ENCODE measurements around the gene MICAL2. TPM values are rescaled to one million over a fixed set of nuclear protein-coding genes. Genes with fewer than 3 reads are reported as not detected.

Gene MICAL2
- total and polyA plus RNA-seq, 2 of the 8 experiments (the other 6 are each of a cell fraction or from before 2014, with no cell fraction given) = 1.3 to 4.1 TPM

DNA sequence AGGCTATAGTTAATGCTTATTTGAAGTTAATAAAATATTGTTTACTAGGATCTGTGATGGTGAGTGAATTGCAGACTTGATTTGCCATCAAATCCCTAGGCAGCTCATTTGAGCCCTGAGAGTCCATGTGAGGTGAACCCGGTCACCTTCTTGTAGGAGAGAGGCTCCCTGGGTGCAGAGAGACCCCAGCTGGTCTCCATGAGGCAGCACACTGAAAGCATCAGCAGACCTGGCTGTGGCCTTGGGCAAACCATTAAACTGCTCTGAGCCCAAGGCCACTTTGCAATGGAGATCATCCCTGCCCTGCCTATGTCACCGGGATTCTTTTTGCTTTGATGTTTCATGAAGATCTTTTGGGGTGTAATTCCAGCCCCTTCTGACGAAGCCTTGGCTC, 125.2 kb downstream of the MICAL2 start (continued):
- TF ChIP-seq, protein P1, sequence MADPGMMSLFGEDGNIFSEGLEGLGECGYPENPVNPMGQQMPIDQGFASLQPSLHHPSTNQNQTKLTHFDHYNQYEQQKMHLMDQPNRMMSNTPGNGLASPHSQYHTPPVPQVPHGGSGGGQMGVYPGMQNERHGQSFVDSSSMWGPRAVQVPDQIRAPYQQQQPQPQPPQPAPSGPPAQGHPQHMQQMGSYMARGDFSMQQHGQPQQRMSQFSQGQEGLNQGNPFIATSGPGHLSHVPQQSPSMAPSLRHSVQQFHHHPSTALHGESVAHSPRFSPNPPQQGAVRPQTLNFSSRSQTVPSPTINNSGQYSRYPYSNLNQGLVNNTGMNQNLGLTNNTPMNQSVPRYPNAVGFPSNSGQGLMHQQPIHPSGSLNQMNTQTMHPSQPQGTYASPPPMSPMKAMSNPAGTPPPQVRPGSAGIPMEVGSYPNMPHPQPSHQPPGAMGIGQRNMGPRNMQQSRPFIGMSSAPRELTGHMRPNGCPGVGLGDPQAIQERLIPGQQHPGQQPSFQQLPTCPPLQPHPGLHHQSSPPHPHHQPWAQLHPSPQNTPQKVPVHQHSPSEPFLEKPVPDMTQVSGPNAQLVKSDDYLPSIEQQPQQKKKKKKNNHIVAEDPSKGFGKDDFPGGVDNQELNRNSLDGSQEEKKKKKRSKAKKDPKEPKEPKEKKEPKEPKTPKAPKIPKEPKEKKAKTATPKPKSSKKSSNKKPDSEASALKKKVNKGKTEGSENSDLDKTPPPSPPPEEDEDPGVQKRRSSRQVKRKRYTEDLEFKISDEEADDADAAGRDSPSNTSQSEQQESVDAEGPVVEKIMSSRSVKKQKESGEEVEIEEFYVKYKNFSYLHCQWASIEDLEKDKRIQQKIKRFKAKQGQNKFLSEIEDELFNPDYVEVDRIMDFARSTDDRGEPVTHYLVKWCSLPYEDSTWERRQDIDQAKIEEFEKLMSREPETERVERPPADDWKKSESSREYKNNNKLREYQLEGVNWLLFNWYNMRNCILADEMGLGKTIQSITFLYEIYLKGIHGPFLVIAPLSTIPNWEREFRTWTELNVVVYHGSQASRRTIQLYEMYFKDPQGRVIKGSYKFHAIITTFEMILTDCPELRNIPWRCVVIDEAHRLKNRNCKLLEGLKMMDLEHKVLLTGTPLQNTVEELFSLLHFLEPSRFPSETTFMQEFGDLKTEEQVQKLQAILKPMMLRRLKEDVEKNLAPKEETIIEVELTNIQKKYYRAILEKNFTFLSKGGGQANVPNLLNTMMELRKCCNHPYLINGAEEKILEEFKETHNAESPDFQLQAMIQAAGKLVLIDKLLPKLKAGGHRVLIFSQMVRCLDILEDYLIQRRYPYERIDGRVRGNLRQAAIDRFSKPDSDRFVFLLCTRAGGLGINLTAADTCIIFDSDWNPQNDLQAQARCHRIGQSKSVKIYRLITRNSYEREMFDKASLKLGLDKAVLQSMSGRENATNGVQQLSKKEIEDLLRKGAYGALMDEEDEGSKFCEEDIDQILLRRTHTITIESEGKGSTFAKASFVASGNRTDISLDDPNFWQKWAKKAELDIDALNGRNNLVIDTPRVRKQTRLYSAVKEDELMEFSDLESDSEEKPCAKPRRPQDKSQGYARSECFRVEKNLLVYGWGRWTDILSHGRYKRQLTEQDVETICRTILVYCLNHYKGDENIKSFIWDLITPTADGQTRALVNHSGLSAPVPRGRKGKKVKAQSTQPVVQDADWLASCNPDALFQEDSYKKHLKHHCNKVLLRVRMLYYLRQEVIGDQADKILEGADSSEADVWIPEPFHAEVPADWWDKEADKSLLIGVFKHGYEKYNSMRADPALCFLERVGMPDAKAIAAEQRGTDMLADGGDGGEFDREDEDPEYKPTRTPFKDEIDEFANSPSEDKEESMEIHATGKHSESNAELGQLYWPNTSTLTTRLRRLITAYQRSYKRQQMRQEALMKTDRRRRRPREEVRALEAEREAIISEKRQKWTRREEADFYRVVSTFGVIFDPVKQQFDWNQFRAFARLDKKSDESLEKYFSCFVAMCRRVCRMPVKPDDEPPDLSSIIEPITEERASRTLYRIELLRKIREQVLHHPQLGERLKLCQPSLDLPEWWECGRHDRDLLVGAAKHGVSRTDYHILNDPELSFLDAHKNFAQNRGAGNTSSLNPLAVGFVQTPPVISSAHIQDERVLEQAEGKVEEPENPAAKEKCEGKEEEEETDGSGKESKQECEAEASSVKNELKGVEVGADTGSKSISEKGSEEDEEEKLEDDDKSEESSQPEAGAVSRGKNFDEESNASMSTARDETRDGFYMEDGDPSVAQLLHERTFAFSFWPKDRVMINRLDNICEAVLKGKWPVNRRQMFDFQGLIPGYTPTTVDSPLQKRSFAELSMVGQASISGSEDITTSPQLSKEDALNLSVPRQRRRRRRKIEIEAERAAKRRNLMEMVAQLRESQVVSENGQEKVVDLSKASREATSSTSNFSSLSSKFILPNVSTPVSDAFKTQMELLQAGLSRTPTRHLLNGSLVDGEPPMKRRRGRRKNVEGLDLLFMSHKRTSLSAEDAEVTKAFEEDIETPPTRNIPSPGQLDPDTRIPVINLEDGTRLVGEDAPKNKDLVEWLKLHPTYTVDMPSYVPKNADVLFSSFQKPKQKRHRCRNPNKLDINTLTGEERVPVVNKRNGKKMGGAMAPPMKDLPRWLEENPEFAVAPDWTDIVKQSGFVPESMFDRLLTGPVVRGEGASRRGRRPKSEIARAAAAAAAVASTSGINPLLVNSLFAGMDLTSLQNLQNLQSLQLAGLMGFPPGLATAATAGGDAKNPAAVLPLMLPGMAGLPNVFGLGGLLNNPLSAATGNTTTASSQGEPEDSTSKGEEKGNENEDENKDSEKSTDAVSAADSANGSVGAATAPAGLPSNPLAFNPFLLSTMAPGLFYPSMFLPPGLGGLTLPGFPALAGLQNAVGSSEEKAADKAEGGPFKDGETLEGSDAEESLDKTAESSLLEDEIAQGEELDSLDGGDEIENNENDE (IDR thresholded peaks at IDR 0.05; ENCODE audit: insufficient replicate concordance, low read length) = no peak

Measured in H1 (cell line).